BJ (cell line): Measurements from ENCODE around the gene NKAIN4. TPM values are rescaled to one million over a fixed set of nuclear protein-coding genes. Genes with fewer than 3 reads are reported as not detected.

Experiments
- CTCF ChIA-PET: fragments of 350-600 bp; formaldehyde crosslinking; extraction: SDS; loops from one replicate; lab custom pipeline; 2021; ENCODE audit warnings: antibody characterized with exemption, inconsistent platforms; lab: Yijun Ruan, JAX
- POLR2A ChIA-PET: fragments of 300-600 bp; sonication (Branson Sonifier 250); formaldehyde crosslinking; extraction: SDS; loops from one replicate; lab custom pipeline; 2021; ENCODE audit warnings: antibody characterized with exemption; lab: Charles Lee
- DNase-seq: peaks from one replicate; pipeline ENCODE4 v3.0.0-alpha.2; 2011; ENCODE audit warnings: low read depth
- H3K27me3 ChIP-seq: 2 replicates; pipeline ENCODE4 v1.6.0; 2011; ENCODE audit warnings: low read length; ENCODE audit not compliant: control insufficient read depth, insufficient read depth
- H3K36me3 ChIP-seq: 2 replicates; pipeline ENCODE4 v1.5.1; 2011; ENCODE audit warnings: low read length; ENCODE audit not compliant: control insufficient read depth, insufficient read depth
- H3K4me3 ChIP-seq: 2 replicates; pipeline ENCODE4 v1.5.1; 2011; ENCODE audit warnings: low read depth, mild to moderate bottlenecking, control low read depth, low read length
- CTCF ChIP-seq: IDR thresholded peaks from 2 replicates; pipeline ENCODE4 v1.5.1; 2011; ENCODE audit warnings: low read depth, mild to moderate bottlenecking, control low read depth, inconsistent platforms, low read length, moderate library complexity; ENCODE audit not compliant: insufficient read depth
- polyA plus RNA-seq: library from polyadenylated mRNA; depleted of rRNA; stranded (reverse); fragments of >200 nt; gene quantifications from 2 replicates; pipeline ENCODE4 v1.2.3, GENCODE V29; 2011

NKAIN4 gene
- polyA plus RNA-seq, 1 experiment: not detected

DNA sequence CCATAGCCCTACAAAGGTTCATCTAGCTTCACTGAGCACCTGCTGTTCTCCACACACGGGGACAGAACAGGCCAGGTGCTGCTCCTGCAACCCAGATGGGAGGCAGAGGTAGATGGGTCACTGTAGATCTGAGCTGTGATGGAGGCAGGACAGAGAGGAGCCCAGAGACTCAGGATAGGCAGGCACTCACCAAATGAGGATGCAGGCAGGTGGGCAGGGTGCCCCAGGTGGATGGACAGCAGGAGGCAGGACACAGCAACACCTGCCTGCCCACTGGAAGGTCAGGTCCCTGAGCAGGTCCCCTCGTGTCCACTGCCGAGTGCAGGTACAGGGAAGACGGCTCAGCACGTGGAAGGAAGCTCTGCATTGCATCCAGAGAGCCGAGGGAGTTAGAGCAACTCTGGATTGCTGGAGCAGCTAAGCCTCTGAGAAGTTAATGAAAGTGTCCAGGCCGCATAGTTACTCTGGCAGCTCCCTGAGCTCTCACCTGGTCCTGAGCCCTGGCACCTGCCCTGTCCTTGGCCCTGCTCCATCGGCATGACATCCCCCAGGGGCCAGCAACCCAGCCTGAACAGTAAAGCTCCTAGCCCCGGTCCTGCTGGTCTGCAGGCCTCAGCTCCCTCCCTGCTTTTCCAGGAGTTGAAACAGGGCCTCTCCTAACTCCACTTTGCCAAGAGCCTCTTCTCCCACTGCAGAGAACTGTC is 33.4 kb downstream of the NKAIN4 start:
- Histone ChIP-seq H3K4me3 (no peak overlapping the region), H3K36me3 (no peaks in the 10 kb centered on the region), H3K27me3 (peaks cover 12% of the 10 kb centered on the region)
- no peak for DNase-seq
- ChIA-PET CTCF (interaction anchor here (0.9 to 1.8 kb wide), 2 partner anchors 10 kb away, joined by 3 to 5 read pairs; no protein-coding TSS in a partner anchor), POLR2A (interaction anchor here (0.6 kb wide), 1 partner anchor 299 kb away, joined by 14 read pairs; no protein-coding TSS in a partner anchor)
- TF ChIP-seq CTCF: no peak

GRCh38 chr20:63219866-63220521 is 34.3 kb downstream of the NKAIN4 start:
- no peak for TF ChIP-seq CTCF
- ChIA-PET CTCF (interaction anchor here (1.7 to 3.8 kb wide), 3 partner anchors 11 to 15 kb away, joined by 5 to 22 read pairs (median 8); partner anchors contain the start of gene BIRC7), POLR2A (no interaction called here)
- Histone ChIP-seq H3K36me3 (no peaks in the 10 kb centered on the region), H3K4me3 (no peak overlapping the region), H3K27me3 (peaks cover 12% of the 10 kb centered on the region)
- DNase-seq: no peak

DNA sequence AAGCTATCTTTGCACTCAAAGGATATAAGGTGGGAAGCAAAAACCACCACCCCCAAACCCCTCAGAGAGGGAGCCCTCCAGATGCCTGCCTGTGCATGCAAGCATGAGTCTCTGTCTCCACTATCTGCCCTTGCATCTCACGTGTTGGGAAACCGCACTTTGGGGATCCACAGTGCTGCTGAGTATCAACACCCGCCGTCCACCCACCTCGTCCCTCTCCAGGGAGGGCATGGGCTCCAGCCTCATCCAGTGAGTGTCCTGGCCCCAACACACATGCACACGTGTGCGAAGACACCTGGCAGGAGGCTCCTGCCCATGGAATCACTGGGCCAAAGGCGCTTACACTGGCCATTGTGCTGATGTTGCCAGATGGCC is 34.8 kb downstream of the NKAIN4 start:
- POLR2A ChIA-PET: no interaction called here
- DNase-seq: no peak
- peaks cover 12% of the 10 kb centered on the region for H3K27me3 ChIP-seq
- CTCF ChIA-PET: interaction anchor here (0.9 to 3.8 kb wide), 4 partner anchors 11 to 162 kb away, joined by 3 to 22 read pairs (median 6); partner anchors contain the start of gene BIRC7
- no peaks in the 10 kb centered on the region for H3K36me3 ChIP-seq
- TF ChIP-seq CTCF: no peak
- no peak overlapping the region for H3K4me3 ChIP-seq

GRCh38 chr20:63218701-63219446 is 35.4 kb downstream of the NKAIN4 start:
- H3K27me3 ChIP-seq: peaks cover 12% of the 10 kb centered on the region
- POLR2A ChIA-PET: no interaction called here
- H3K36me3 ChIP-seq: no peaks in the 10 kb centered on the region; the same call in 1 of the 2 replicates
- TF ChIP-seq CTCF: no peak
- CTCF ChIA-PET: interaction anchor here (0.7 to 3.8 kb wide), 7 partner anchors 12 to 163 kb away, joined by 3 to 22 read pairs (median 3); partner anchors contain the start of gene BIRC7
- H3K4me3 ChIP-seq: no peak overlapping the region
- DNase-seq: no peak

DNA sequence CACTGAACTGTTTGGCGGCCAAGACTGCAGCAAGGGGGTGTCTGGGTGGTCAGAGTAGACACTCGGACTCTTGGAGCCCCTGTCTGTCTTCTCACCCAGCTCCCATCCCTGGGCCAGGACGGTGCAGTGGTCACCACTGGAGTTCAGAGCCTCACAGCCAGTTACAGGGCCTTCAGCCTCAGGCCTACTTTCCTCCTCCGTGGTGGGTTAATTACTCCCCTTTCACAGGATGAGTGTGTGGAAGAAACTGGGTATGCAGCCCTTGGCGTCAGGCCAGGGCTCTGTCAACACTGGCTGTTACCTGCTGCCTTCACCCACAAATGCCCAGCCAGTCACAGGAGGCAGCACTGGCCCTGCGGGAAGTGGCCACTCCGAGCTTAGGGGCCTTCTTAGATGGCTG is 36.6 kb downstream of the NKAIN4 start:
- H3K27me3 ChIP-seq: peaks cover 12% of the 10 kb centered on the region
- no peak for DNase-seq
- no peak for TF ChIP-seq CTCF
- peaks cover 5% of the 10 kb centered on the region for H3K36me3 ChIP-seq
- ChIA-PET CTCF (interaction anchor here (0.5 to 3.8 kb wide), 3 partner anchors 13 to 91 kb away, joined by 3 to 22 read pairs (median 4); no protein-coding TSS in a partner anchor), POLR2A (no interaction called here)
- H3K4me3 ChIP-seq: no peak overlapping the region
